HEK293T (cell line): ENCODE results near the gene SNAP25.

Experiments
- CTCF ChIA-PET: fragments of 350-600 bp; formaldehyde crosslinking; extraction: SDS; loops from one replicate; lab custom pipeline; 2021; ENCODE audit warnings: antibody characterized with exemption, inconsistent platforms; lab: Yijun Ruan, JAX
- POLR2A ChIA-PET: fragments of 350-600 bp; formaldehyde crosslinking; extraction: SDS; loops from one replicate; lab custom pipeline; 2020; ENCODE audit warnings: antibody characterized with exemption, inconsistent platforms; lab: Yijun Ruan, JAX
- DNase-seq: peaks from one replicate; pipeline ENCODE4 v3.0.0; 2012; ENCODE audit warnings: mixed read lengths; ENCODE audit errors: extremely low spot score
- ARNT ChIP-seq: fragments of 450-650 bp; IDR thresholded peaks from 2 replicates; pipeline ENCODE4 v1.6.1; 2017; ENCODE audit warnings: mild to moderate bottlenecking
- BHLHE40 ChIP-seq: fragments of 450-650 bp; IDR thresholded peaks from 2 replicates; pipeline ENCODE4 v1.6.1; 2016; ENCODE audit warnings: mild to moderate bottlenecking, moderate library complexity, borderline replicate concordance
- CTBP1 ChIP-seq: fragments of 450-650 bp; IDR thresholded peaks from 2 replicates; pipeline ENCODE4 v1.6.1; 2016; ENCODE audit warnings: borderline replicate concordance
- ELF4 ChIP-seq: fragments of 450-650 bp; IDR thresholded peaks from 2 replicates; pipeline ENCODE4 v1.6.1; 2017; ENCODE audit warnings: antibody characterized with exemption
- FOXA1 ChIP-seq: fragments of 450-650 bp; IDR thresholded peaks from 2 replicates; pipeline ENCODE4 v1.6.1; 2016; ENCODE audit warnings: mild to moderate bottlenecking
- FOXK2 ChIP-seq: fragments of 450-650 bp; IDR thresholded peaks from 2 replicates; pipeline ENCODE4 v1.6.1; 2016; ENCODE audit warnings: mild to moderate bottlenecking
- FOXM1 ChIP-seq: fragments of 450-650 bp; IDR thresholded peaks from 2 replicates; pipeline ENCODE4 v1.6.1; 2017; ENCODE audit warnings: mild to moderate bottlenecking, borderline replicate concordance
- HDGF ChIP-seq: fragments of 450-650 bp; IDR thresholded peaks from 2 replicates; pipeline ENCODE4 v1.6.1; 2017; ENCODE audit warnings: antibody characterized with exemption, borderline replicate concordance
- L3MBTL2 ChIP-seq: fragments of 450-650 bp; conservative IDR thresholded peaks from 2 replicates; pipeline ENCODE4 v1.6.1; 2016; ENCODE audit warnings: mild to moderate bottlenecking
- LEF1 ChIP-seq: fragments of 450-650 bp; IDR thresholded peaks from 2 replicates; pipeline ENCODE4 v1.6.1; 2017; ENCODE audit warnings: mild to moderate bottlenecking, borderline replicate concordance
- NFRKB ChIP-seq: fragments of 450-650 bp; IDR thresholded peaks from 2 replicates; pipeline ENCODE4 v1.6.1; 2016; ENCODE audit warnings: mild to moderate bottlenecking, moderate library complexity
- SP1 ChIP-seq: fragments of 450-650 bp; IDR thresholded peaks from 2 replicates; pipeline ENCODE4 v1.6.1; 2017
- SUZ12 ChIP-seq: fragments of 450-650 bp; IDR thresholded peaks from 2 replicates; pipeline ENCODE4 v1.6.1; 2016; ENCODE audit warnings: mild to moderate bottlenecking
- TARDBP ChIP-seq: fragments of 450-650 bp; IDR thresholded peaks from 2 replicates; pipeline ENCODE4 v1.6.1; 2016
- ZNF384 ChIP-seq: fragments of 450-650 bp; IDR thresholded peaks from 2 replicates; pipeline ENCODE4 v1.6.1; 2016
- TF ChIP-seq, protein P1 (sequence below): fragments of 450-650 bp; IDR thresholded peaks from 2 replicates; pipeline ENCODE4 v1.6.1; 2016

SNAP25 gene

DNA sequence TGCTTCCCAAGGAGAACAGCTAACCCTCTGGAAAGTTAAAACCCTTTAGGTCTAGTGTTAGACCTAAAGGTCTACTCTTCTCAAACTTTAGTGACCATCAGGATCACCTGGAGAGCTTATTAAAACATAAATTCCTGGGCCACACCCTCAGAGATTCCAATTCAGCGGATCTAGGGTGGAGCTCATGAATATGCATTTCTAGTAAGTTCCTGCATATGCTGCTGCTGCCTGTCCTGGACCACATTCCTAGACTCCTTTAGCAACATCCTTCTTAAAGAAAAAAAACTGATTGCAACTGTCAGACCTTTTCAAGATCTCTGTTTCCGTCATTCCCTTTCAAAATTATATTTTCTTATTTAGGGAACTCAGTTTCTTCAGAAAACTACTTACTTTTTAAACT is 31.2 kb downstream of the SNAP25 start:
- TF ChIP-seq ZNF384 (no peak), NFRKB (no peak), L3MBTL2 (no peak), CTBP1 (no peak), FOXM1 (no peak), HDGF (no peak), LEF1 (no peak), SP1 (no peak)
- TF ChIP-seq, protein P1, sequence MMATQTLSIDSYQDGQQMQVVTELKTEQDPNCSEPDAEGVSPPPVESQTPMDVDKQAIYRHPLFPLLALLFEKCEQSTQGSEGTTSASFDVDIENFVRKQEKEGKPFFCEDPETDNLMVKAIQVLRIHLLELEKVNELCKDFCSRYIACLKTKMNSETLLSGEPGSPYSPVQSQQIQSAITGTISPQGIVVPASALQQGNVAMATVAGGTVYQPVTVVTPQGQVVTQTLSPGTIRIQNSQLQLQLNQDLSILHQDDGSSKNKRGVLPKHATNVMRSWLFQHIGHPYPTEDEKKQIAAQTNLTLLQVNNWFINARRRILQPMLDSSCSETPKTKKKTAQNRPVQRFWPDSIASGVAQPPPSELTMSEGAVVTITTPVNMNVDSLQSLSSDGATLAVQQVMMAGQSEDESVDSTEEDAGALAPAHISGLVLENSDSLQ, result no peak
- no peak for DNase-seq
- ChIA-PET POLR2A (no interaction called here), CTCF (no interaction called here)

DNA sequence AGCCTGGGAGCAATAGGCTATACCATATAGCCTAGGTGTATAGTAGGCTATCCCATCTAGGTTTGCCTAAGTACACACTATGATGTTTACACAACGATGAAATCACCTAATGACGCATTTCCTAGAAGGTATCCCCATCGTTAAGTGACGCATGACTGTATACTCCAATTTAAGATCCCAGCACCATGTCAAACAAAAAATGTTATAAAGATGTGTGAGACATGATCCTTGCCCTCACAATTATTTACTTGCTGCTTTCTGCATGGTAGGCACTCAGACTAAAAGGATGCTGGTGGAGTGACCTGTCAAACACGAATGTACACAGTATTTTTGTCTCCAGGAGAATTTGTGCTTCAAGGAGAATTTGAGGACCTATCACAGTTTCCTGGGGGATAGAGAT is 32.3 kb downstream of the SNAP25 start:
- TF ChIP-seq, protein P1, result no peak
- TF ChIP-seq ELF4 (no peak), CTBP1 (no peak), FOXA1 (no peak), NFRKB (no peak), LEF1 (no peak), HDGF (no peak), L3MBTL2 (no peak), TARDBP (no peak), ARNT (no peak), BHLHE40 (no peak), SP1 (no peak), FOXK2 (no peak), ZNF384 (no peak), FOXM1 (no peak), SUZ12 (no peak)
- CTCF ChIA-PET, result no interaction called here
- no peak for DNase-seq
- POLR2A ChIA-PET, result no interaction called here

DNA sequence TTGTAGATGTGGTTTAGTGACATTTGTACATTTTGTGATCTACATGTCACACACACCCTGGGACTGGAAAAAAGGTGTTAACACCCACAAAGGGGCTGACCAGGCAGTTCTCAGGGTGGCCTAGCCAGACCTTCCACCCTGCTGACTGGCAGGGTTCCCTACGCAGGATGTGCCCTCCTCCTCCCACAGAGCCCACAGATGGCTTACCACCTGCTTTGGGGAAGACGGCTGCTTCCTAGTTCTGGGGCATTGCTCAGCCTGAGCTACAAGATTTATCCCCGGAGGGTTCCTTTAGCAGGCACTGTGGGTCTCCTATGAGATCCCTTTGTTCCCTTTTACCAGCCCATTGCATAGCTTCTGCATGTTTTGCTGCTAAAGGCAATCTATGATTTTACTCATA is 35.1 kb downstream of the SNAP25 start:
- DNase-seq, result no peak
- POLR2A ChIA-PET, result no interaction called here
- CTCF ChIA-PET, result no interaction called here

DNA sequence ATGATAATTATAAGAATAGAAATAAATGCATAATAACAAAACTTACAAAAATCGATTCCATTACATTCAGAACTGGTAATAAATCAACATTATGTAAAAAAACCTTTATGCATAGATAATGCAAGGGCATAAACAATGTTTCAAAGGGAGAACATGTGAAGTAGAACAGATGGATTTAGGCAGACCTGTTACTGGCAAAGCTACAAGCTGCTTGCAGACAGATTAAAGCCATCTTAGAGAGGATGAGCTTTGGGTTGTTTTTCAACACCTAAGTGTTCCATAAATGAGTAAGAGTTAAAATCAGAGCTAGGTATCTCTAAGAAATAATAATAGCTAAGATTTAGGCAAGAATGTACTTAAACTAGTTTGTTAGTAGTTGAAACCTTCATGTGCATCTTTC is 37.2 kb downstream of the SNAP25 start:
- CTCF ChIA-PET, result no interaction called here
- POLR2A ChIA-PET, result no interaction called here
- no peak for DNase-seq
- TF ChIP-seq ZNF384, result no peak
- no peak for TF ChIP-seq CTBP1
- TF ChIP-seq BHLHE40, result no peak
- TF ChIP-seq SP1, result no peak
- TF ChIP-seq FOXK2, result no peak
- no peak for TF ChIP-seq TARDBP

More for the DNA sequence above, 35.1 kb downstream of the SNAP25 start:
- no peak for TF ChIP-seq BHLHE40
- no peak for TF ChIP-seq FOXA1
- TF ChIP-seq ARNT, result no peak
- no peak for TF ChIP-seq NFRKB
- no peak for TF ChIP-seq FOXM1
- no peak for TF ChIP-seq L3MBTL2
- TF ChIP-seq TARDBP, result no peak
- no peak for TF ChIP-seq FOXK2
- TF ChIP-seq SUZ12, result no peak
- TF ChIP-seq, protein P1, result no peak
- no peak for TF ChIP-seq ELF4
- TF ChIP-seq HDGF, result no peak
- no peak for TF ChIP-seq LEF1
- no peak for TF ChIP-seq ZNF384
- TF ChIP-seq CTBP1, result no peak
- no peak for TF ChIP-seq SP1

DNA sequence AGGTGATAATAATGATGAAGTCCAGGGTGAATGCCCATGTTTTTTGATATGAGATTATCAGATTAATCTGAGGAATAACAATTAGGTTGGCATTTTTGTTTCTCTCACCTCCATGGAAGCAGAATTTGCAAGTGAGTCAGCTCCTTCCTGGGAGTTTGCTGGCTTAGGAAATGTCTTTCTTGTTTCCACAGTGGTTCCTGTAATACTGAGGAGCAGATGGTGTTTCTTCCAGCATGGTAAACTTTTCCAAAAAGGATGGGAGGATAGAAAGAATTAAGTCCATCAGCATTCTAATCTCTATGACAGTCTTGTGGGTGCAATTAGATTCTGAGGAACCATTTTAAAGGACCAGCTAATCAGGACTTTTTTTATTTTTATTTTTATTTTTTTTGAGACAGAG is 40.5 kb downstream of the SNAP25 start:
- CTCF ChIA-PET, result interaction anchor here (0.7 kb wide), 1 partner anchor 1262 kb away, joined by 3 read pairs; no protein-coding TSS in a partner anchor
- POLR2A ChIA-PET, result no interaction called here
- TF ChIP-seq HDGF (no peak), CTBP1 (no peak), ZNF384 (no peak), LEF1 (no peak), L3MBTL2 (no peak)
- no peak for DNase-seq

DNA sequence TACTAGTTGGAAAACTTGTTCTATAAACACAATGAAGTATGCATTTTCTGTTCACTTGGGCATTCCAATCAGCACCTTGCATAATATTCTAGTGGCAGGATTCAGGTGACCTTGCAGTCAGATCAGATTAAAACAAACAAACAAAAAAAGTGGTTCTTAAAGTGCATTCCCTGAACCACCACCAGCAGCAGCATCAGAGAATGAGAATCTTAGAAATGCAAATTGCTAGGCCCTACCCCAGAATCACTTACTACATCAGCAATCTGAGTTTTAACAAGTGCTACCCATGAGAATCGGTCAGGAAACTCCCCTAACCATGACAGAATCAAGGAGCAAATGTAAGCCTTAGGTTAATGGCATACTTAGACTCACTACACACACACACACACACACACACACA is 41.7 kb downstream of the SNAP25 start:
- CTCF ChIA-PET, result no interaction called here
- POLR2A ChIA-PET, result no interaction called here
- no peak for DNase-seq
- TF ChIP-seq TARDBP (no peak), SP1 (no peak), ZNF384 (no peak), SUZ12 (no peak), CTBP1 (no peak), LEF1 (no peak), NFRKB (no peak), FOXK2 (no peak), HDGF (no peak), FOXM1 (no peak), ELF4 (no peak), L3MBTL2 (no peak), FOXA1 (no peak), BHLHE40 (no peak), ARNT (no peak)
- TF ChIP-seq, protein P1, result no peak
